ENCODE measurements around the gene TADA1.

TADA1 gene

DNA sequence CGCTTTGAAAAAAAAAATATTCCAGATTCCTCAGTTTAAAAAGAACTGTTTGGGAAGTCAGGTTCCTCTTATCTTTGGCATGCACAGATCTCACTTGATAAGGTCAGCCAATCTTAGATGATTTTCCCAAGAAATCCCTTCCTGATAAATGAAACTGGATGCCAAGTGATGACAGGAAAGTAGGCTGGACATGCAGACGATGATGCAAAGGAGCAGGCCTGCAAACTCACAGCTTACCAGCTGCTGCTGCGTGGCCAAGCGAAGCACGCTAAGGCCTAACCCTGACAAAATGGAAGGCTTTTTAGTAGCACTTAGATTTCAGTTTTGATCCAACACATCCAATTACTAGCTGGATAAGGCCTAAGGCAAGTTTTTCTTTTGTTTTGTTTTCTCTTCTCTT, 10.1 kb downstream of the TADA1 start:
- Histone ChIP-seq H3K9ac (ENCODE audit: low read length) (no peak overlapping the region), H3K4me1 (ENCODE audit: control insufficient read depth, low read depth, low read length) (peaks cover 5% of the 10 kb centered on the region), H3K36me3 (ENCODE audit: control insufficient read depth, low read depth, low read length) (peaks cover 46% of the 10 kb centered on the region), H3K4me3 (ENCODE audit: low read length) (no peak overlapping the region), H3K9me3 (ENCODE audit: control insufficient read depth, low read depth, low read length) (no peaks in the 10 kb centered on the region), H3K27ac (ENCODE audit: low read length) (no peak overlapping the region), H3K27me3 (ENCODE audit: control insufficient read depth, insufficient read depth, low read length) (no peaks in the 10 kb centered on the region)

DNA sequence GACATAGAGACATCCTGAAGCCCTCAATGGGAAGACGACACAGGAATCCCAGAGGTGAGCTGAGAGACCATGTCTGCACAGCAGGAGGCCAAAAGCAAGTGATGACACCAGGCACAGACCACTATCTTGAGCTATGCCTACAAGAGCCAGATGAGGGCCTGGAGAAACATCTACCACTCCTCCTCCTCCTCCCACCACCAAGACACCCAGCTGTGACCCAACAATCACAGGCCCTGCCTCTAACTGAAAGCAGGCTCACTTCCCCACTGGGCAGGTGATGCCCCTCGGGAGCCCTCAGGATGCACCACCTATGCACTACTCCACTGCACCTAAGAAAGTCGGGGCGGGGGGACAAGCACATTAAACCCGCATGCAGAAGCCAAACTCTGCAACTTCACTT, 16.5 kb downstream of the TADA1 start:
- Histone ChIP-seq H3K9ac (ENCODE audit: low read length) (no peak overlapping the region), H3K27ac (ENCODE audit: low read length) (no peak overlapping the region), H3K4me3 (ENCODE audit: low read length) (no peak overlapping the region), H3K36me3 (ENCODE audit: control insufficient read depth, low read depth, low read length) (peaks cover 86% of the 10 kb centered on the region), H3K9me3 (ENCODE audit: control insufficient read depth, low read depth, low read length) (no peaks in the 10 kb centered on the region), H3K4me1 (ENCODE audit: control insufficient read depth, low read depth, low read length) (peaks cover 15% of the 10 kb centered on the region), H3K27me3 (ENCODE audit: control insufficient read depth, insufficient read depth, low read length) (no peaks in the 10 kb centered on the region)

GRCh38 chr1:166858726-166859419, 17.2 kb downstream of the TADA1 start:
- Histone ChIP-seq H3K27ac (ENCODE audit: low read length) (no peak overlapping the region), H3K4me1 (ENCODE audit: control insufficient read depth, low read depth, low read length) (peaks cover 15% of the 10 kb centered on the region), H3K27me3 (ENCODE audit: control insufficient read depth, insufficient read depth, low read length) (no peaks in the 10 kb centered on the region), H3K9me3 (ENCODE audit: control insufficient read depth, low read depth, low read length) (no peaks in the 10 kb centered on the region), H3K9ac (ENCODE audit: low read length) (no peak overlapping the region), H3K36me3 (ENCODE audit: control insufficient read depth, low read depth, low read length) (peaks cover 87% of the 10 kb centered on the region), H3K4me3 (ENCODE audit: low read length) (no peak overlapping the region)

- Histone ChIP-seq H3K27ac (ENCODE audit: low read length) (no peak overlapping the region), H3K9ac (ENCODE audit: low read length) (no peak overlapping the region), H3K4me1 (ENCODE audit: control insufficient read depth, low read depth, low read length) (peaks cover 15% of the 10 kb centered on the region), H3K36me3 (ENCODE audit: control insufficient read depth, low read depth, low read length) (peaks cover 87% of the 10 kb centered on the region), H3K27me3 (ENCODE audit: control insufficient read depth, insufficient read depth, low read length) (no peaks in the 10 kb centered on the region), H3K4me3 (ENCODE audit: low read length) (no peak overlapping the region), H3K9me3 (ENCODE audit: control insufficient read depth, low read depth, low read length) (no peaks in the 10 kb centered on the region)
Measured at GRCh38 chr1:166857995-166858394, 18.1 kb downstream of the TADA1 start.

GRCh38 chr1:166855558-166855957, 20.5 kb downstream of the TADA1 start:
- Histone ChIP-seq H3K27me3 (ENCODE audit: control insufficient read depth, insufficient read depth, low read length) (no peaks in the 10 kb centered on the region), H3K4me1 (ENCODE audit: control insufficient read depth, low read depth, low read length) (peaks cover 10% of the 10 kb centered on the region), H3K27ac (ENCODE audit: low read length) (no peak overlapping the region), H3K9me3 (ENCODE audit: control insufficient read depth, low read depth, low read length) (no peaks in the 10 kb centered on the region), H3K4me3 (ENCODE audit: low read length) (no peak overlapping the region), H3K9ac (ENCODE audit: low read length) (no peak overlapping the region), H3K36me3 (ENCODE audit: control insufficient read depth, low read depth, low read length) (peaks cover 93% of the 10 kb centered on the region)

- H3K4me1 ChIP-seq (ENCODE audit: control insufficient read depth, low read depth, low read length), result no peaks in the 10 kb centered on the region
- H3K9ac ChIP-seq (ENCODE audit: low read length), result no peak overlapping the region
- H3K27ac ChIP-seq (ENCODE audit: low read length), result no peak overlapping the region
- no peaks in the 10 kb centered on the region for H3K9me3 ChIP-seq (ENCODE audit: control insufficient read depth, low read depth, low read length)
- peaks cover 98% of the 10 kb centered on the region for H3K36me3 ChIP-seq (ENCODE audit: control insufficient read depth, low read depth, low read length)
- H3K27me3 ChIP-seq (ENCODE audit: control insufficient read depth, insufficient read depth, low read length), result no peaks in the 10 kb centered on the region
- H3K4me3 ChIP-seq (ENCODE audit: low read length), result no peak overlapping the region
Measured at GRCh38 chr1:166852918-166853317, 23.1 kb downstream of the TADA1 start.

DNA sequence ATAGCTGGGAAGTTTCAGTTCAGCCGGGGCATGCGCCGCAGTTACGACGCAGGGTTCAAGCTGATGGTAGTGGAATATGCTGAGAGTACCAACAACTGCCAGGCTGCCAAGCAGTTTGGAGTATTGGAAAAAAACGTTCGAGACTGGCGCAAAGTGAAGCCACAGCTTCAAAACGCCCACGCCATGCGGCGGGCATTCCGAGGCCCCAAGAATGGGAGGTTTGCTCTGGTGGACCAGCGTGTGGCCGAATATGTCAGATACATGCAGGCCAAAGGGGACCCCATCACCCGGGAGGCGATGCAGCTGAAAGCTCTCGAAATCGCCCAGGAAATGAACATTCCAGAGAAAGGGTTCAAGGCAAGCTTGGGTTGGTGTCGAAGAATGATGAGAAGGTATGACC, 26.9 kb downstream of the TADA1 start:
- H3K4me1 ChIP-seq (ENCODE audit: control insufficient read depth, low read depth, low read length), result no peaks in the 10 kb centered on the region
- H3K27ac ChIP-seq (ENCODE audit: low read length), result no peak overlapping the region
- no peak overlapping the region for H3K9ac ChIP-seq (ENCODE audit: low read length)
- peaks cover 96% of the 10 kb centered on the region for H3K36me3 ChIP-seq (ENCODE audit: control insufficient read depth, low read depth, low read length)
- H3K9me3 ChIP-seq (ENCODE audit: control insufficient read depth, low read depth, low read length), result no peaks in the 10 kb centered on the region
- no peaks in the 10 kb centered on the region for H3K27me3 ChIP-seq (ENCODE audit: control insufficient read depth, insufficient read depth, low read length)
- no peak overlapping the region for H3K4me3 ChIP-seq (ENCODE audit: low read length)

DNA sequence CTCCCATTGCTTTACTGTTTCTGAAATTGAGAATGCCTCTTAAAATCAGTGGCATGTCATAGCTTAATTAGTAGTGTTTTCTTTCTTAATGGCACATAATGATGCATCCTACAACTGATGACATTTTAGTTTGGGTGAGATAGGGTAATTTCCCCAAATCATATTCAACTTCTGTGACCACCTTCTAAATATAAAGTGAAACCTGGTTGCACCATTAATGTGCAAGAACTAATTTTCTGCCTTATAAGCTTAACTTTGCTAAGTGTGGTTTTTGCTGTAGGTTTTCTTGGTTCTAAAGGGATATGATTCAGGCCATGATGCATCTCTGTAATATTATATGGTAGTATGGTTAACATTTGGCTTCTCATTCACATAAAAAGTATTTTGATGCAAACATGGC, 27.9 kb downstream of the TADA1 start:
- Histone ChIP-seq H3K27ac (ENCODE audit: low read length) (no peak overlapping the region), H3K36me3 (ENCODE audit: control insufficient read depth, low read depth, low read length) (peaks cover 97% of the 10 kb centered on the region), H3K9ac (ENCODE audit: low read length) (no peak overlapping the region), H3K4me1 (ENCODE audit: control insufficient read depth, low read depth, low read length) (no peaks in the 10 kb centered on the region), H3K4me3 (ENCODE audit: low read length) (no peak overlapping the region), H3K9me3 (ENCODE audit: control insufficient read depth, low read depth, low read length) (no peaks in the 10 kb centered on the region), H3K27me3 (ENCODE audit: control insufficient read depth, insufficient read depth, low read length) (no peaks in the 10 kb centered on the region)

- Histone ChIP-seq H3K27ac (ENCODE audit: low read length) (no peak overlapping the region), H3K4me1 (ENCODE audit: control insufficient read depth, low read depth, low read length) (peaks cover 8% of the 10 kb centered on the region), H3K9ac (ENCODE audit: low read length) (no peak overlapping the region), H3K27me3 (ENCODE audit: control insufficient read depth, insufficient read depth, low read length) (no peaks in the 10 kb centered on the region), H3K36me3 (ENCODE audit: control insufficient read depth, low read depth, low read length) (peaks cover 88% of the 10 kb centered on the region), H3K4me3 (ENCODE audit: low read length) (no peak overlapping the region), H3K9me3 (ENCODE audit: control insufficient read depth, low read depth, low read length) (no peaks in the 10 kb centered on the region)
Measured at GRCh38 chr1:166844791-166845190, 31.3 kb downstream of the TADA1 start.

DNA sequence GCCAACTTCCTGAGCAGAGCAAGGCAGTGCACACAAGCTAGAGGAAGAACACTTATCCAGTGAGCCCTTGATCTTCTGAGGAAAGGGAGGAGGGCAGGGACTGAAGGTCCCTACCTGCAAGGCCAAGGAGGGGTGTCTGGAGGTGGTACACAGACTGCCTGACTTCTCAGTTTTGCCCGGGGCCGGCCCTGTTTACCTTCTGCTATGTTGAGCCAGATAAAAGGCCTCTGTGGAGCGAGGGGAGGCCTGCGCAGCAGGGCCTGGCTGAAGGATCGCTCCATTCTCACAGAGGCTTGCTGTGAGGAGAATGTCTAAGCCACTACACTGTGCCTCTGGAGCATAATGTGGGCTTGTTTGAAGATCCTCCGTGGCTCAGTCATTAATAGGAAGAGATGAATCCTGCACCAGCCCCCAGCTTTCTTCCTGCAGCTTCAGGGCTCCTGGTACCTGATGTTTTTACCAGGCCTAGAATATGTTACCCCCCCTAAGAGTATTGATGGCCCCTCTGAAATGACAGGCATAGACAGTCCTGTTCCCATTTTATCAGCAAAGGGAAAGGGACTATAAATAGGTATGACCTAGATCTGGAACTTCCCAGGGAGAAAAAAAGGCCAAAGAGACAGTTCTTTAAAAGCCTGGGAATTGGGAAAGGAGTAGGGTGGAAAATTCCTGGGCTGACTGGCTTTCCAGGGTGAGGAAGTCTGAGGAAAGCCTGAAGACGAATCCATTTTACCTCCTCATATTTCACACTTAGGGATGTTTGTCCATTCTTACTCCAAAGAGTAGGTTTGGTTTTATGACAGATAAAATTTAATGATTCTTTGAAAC, 32.1 kb downstream of the TADA1 start:
- Histone ChIP-seq H3K36me3 (ENCODE audit: control insufficient read depth, low read depth, low read length) (peaks cover 80% of the 10 kb centered on the region), H3K4me3 (ENCODE audit: low read length) (no peak overlapping the region), H3K27ac (ENCODE audit: low read length) (no peak overlapping the region), H3K27me3 (ENCODE audit: control insufficient read depth, insufficient read depth, low read length) (no peaks in the 10 kb centered on the region), H3K9ac (ENCODE audit: low read length) (no peak overlapping the region), H3K4me1 (ENCODE audit: control insufficient read depth, low read depth, low read length) (peaks cover 8% of the 10 kb centered on the region), H3K9me3 (ENCODE audit: control insufficient read depth, low read depth, low read length) (no peaks in the 10 kb centered on the region)

DNA sequence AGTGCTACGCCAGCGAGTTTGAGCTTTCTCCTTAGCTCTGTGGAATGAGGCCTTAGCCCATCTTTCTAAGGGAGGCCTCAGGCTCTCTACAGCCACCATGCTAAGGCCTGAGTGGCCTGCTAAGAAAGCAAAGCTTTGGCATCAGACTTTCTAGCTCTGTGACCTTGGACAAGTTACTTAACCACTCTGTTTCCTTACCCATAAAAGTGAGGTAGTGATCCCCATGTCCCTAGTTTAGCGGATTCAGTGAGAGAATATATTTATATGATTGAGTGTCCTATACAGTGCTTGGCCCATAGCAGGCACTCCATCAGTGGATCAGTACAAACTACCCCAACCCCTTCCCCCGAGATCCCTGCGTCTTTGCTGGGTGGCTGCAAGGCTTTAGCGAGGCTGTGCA, 32.7 kb downstream of the TADA1 start:
- Histone ChIP-seq H3K27ac (ENCODE audit: low read length) (no peak overlapping the region), H3K9ac (ENCODE audit: low read length) (no peak overlapping the region), H3K4me3 (ENCODE audit: low read length) (no peak overlapping the region), H3K27me3 (ENCODE audit: control insufficient read depth, insufficient read depth, low read length) (no peaks in the 10 kb centered on the region), H3K4me1 (ENCODE audit: control insufficient read depth, low read depth, low read length) (peaks cover 11% of the 10 kb centered on the region), H3K36me3 (ENCODE audit: control insufficient read depth, low read depth, low read length) (peaks cover 74% of the 10 kb centered on the region), H3K9me3 (ENCODE audit: control insufficient read depth, low read depth, low read length) (no peaks in the 10 kb centered on the region)
